Smooth muscle cell (in vitro differentiated cells): ENCODE results near the gene PAX8. TPM values are rescaled to one million over a fixed set of nuclear protein-coding genes. Genes with fewer than 3 reads are reported as not detected.

ENCODE experiments used
- DNase-seq: peaks from one replicate; lab custom pipeline; 2025; ENCODE audit not compliant: unreplicated experiment; lab: John Stamatoyannopoulos, UW
- H2AFZ ChIP-seq: fragments of 200-600 bp; sonication (generic); 2 replicates; pipeline ENCODE4 v1.6.0; 2016; ENCODE audit warnings: antibody characterized with exemption, low read depth, mild to moderate bottlenecking
- H3F3A ChIP-seq: fragments of 200-600 bp; sonication (generic); 2 replicates; pipeline ENCODE4 v1.6.0; 2017; ENCODE audit warnings: antibody characterized with exemption, low read depth
- H3K27ac ChIP-seq: fragments of 200-600 bp; sonication (generic); 2 replicates; pipeline ENCODE4 v1.5.1; 2016; ENCODE audit warnings: low read depth, mild to moderate bottlenecking
- H3K27me3 ChIP-seq: fragments of 200-600 bp; sonication (generic); 2 replicates; pipeline ENCODE4 v1.6.1; 2016; ENCODE audit warnings: low read depth, mild to moderate bottlenecking
- H3K36me3 ChIP-seq: fragments of 200-600 bp; sonication (generic); 2 replicates; pipeline ENCODE4 v1.5.1; 2016; ENCODE audit warnings: low read depth
- H3K4me1 ChIP-seq: fragments of 200-600 bp; sonication (generic); 2 replicates; pipeline ENCODE4 v1.5.1; 2016; ENCODE audit warnings: low read depth
- H3K4me2 ChIP-seq: fragments of 200-600 bp; sonication (generic); 2 replicates; pipeline ENCODE4 v1.6.0; 2016; ENCODE audit warnings: mild to moderate bottlenecking
- H3K4me3 ChIP-seq: fragments of 200-600 bp; sonication (generic); 2 replicates; pipeline ENCODE4 v1.5.1; 2016; ENCODE audit warnings: mild to moderate bottlenecking
- H3K79me2 ChIP-seq: fragments of 200-600 bp; sonication (generic); 2 replicates; pipeline ENCODE4 v1.6.0; 2016; ENCODE audit warnings: low read depth, mild to moderate bottlenecking
- H3K9ac ChIP-seq: fragments of 200-600 bp; sonication (generic); 2 replicates; pipeline ENCODE4 v1.6.0; 2016; ENCODE audit warnings: low read depth
- H3K9me3 ChIP-seq: fragments of 200-600 bp; sonication (generic); replicated peaks from 2 replicates; pipeline ENCODE4 v1.5.1; 2016; ENCODE audit warnings: low read depth
- H4K20me1 ChIP-seq: fragments of 200-600 bp; sonication (generic); 2 replicates; pipeline ENCODE4 v1.6.0; 2016; ENCODE audit warnings: low read depth
- WGBS: methylation state at CpG from one replicate; pipeline ENCODE4 v1.1.7; 2016; ENCODE audit warnings: low lambda C conversion rate; 5-methylcytosine and 5-hydroxymethylcytosine counted together
- polyA plus RNA-seq: library from polyadenylated mRNA; unstranded; fragments of >200 nt; fragmentation: Nextera tagmentation; extraction: Ambion mirVana; gene quantifications from 2 replicates; pipeline ENCODE4 v1.2.1, GENCODE V29; 2016
- total RNA-seq: library from RNA; depleted of rRNA; stranded (reverse); fragments of >200 nt; gene quantifications from 2 replicates; pipeline ENCODE4 v1.2.3, GENCODE V29; 2014
- TF ChIP-seq, protein P1 (sequence below): fragments of 200-600 bp; sonication (generic); IDR thresholded peaks from 2 replicates; pipeline ENCODE4 v1.5.1; 2017; ENCODE audit warnings: borderline replicate concordance, mild to moderate bottlenecking, antibody characterized with exemption; ENCODE audit not compliant: insufficient read depth, poor library complexity, severe bottlenecking

The PAX8 gene
- total and polyA plus RNA-seq, 2 experiments from 2014 or later, result not detected

DNA sequence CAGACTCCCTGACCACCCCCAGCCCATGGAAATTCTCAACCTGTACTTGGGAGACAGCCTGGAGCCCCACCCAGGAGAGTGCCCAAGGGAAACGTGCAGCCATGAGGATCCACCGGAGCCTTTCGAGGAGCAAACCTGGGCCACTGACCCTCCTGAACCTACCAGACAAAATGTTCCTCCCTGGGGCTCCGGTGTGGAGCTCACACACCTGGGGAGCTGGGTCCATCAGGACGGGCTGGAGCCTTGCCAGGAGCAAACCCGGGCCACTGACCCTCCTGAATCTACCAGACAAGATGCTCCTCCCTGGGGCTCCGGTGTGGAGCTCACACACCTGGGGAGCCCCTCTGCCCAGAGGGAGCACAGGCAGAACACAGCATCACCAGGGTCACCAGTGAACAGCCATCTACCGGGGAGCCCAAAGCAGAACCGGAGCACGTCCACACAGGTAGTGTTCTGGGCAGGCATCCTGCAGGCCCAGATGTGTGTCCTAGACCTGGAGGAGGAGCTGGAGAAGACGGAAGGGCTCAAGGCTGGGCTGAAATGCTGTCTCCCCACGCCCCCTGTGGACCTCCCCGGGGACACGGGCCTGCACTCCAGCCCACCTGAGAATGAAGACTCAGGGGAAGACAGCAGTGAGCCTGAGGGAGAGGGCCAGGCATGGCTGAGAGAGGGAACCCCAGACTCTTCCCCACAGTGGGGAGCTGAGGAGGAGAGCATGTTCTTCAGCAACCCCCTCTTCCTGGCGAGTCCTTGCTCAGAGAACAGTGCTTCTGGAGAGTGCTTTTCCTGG lies 96.1 kb downstream of the PAX8 start:
- Histone ChIP-seq H3K4me2 (no peak overlapping the region), H3K9me3 (no peaks in the 10 kb centered on the region), H3K9ac (no peak overlapping the region), H3K79me2 (no peaks in the 10 kb centered on the region), H4K20me1 (no peaks in the 10 kb centered on the region), H2AFZ (no peak overlapping the region), H3K36me3 (no peaks in the 10 kb centered on the region), H3K27ac (no peak overlapping the region), H3K4me3 (no peak overlapping the region), H3K27me3 (no peaks in the 10 kb centered on the region), H3F3A (no peaks in the 10 kb centered on the region), H3K4me1 (no peaks in the 10 kb centered on the region)
- no peak for DNase-seq
- WGBS, result 95% methylated on average over 15 of the region's 15 CpGs
- TF ChIP-seq, protein P1, sequence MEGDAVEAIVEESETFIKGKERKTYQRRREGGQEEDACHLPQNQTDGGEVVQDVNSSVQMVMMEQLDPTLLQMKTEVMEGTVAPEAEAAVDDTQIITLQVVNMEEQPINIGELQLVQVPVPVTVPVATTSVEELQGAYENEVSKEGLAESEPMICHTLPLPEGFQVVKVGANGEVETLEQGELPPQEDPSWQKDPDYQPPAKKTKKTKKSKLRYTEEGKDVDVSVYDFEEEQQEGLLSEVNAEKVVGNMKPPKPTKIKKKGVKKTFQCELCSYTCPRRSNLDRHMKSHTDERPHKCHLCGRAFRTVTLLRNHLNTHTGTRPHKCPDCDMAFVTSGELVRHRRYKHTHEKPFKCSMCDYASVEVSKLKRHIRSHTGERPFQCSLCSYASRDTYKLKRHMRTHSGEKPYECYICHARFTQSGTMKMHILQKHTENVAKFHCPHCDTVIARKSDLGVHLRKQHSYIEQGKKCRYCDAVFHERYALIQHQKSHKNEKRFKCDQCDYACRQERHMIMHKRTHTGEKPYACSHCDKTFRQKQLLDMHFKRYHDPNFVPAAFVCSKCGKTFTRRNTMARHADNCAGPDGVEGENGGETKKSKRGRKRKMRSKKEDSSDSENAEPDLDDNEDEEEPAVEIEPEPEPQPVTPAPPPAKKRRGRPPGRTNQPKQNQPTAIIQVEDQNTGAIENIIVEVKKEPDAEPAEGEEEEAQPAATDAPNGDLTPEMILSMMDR, result no peak

DNA sequence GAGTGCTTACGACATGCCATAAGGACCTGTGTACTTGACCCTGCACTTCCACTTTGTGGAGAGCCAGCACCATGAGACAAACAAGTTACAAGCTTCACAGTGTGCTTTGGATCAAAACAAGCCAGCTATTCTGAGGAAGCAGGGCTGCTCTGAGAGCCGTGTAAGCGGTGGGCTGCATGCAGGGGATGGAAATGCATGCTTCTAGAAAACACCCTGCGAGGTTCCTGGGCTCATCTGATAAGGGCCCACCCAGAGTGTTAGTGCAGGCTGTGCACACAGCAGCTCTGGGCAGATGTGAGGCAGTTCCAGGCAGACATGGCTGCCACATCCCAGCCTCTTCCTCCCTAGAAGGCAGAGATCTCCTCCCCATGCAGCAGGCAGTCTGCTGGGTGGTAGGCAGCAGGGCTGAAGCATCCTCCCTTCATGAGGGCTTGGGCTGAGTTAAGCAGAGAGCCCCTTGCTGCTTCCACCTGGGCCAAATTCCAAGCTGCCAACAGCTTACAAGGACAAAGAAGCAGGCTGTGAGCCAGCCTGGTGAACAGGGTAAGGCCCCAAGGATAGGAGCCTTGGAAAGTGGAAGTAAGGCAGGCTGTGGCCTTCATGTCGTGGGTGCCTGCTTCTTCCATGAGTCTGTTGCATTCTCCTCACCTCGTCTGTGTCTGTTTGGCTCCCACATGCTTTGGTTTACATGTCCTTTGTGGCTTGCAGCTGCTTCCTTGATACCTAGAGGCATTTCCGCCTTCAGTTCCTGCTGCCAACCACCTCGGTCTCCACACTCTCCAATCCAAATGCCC lies 97.3 kb downstream of the PAX8 start:
- H3K4me3 ChIP-seq, result no peak overlapping the region
- TF ChIP-seq, protein P1, result no peak
- H4K20me1 ChIP-seq, result no peaks in the 10 kb centered on the region
- H3K9ac ChIP-seq, result no peak overlapping the region
- H3K27me3 ChIP-seq, result no peaks in the 10 kb centered on the region
- H3K27ac ChIP-seq, result no peak overlapping the region
- H3K79me2 ChIP-seq, result no peaks in the 10 kb centered on the region
- 82% methylated on average over 8 of the region's 8 CpGs for WGBS
- H3K4me2 ChIP-seq, result no peak overlapping the region
- DNase-seq, result no peak
- H3K4me1 ChIP-seq, result no peaks in the 10 kb centered on the region
- H3K9me3 ChIP-seq, result no peaks in the 10 kb centered on the region
- no peaks in the 10 kb centered on the region for H3F3A ChIP-seq
- no peaks in the 10 kb centered on the region for H3K36me3 ChIP-seq
- no peak overlapping the region for H2AFZ ChIP-seq

DNA sequence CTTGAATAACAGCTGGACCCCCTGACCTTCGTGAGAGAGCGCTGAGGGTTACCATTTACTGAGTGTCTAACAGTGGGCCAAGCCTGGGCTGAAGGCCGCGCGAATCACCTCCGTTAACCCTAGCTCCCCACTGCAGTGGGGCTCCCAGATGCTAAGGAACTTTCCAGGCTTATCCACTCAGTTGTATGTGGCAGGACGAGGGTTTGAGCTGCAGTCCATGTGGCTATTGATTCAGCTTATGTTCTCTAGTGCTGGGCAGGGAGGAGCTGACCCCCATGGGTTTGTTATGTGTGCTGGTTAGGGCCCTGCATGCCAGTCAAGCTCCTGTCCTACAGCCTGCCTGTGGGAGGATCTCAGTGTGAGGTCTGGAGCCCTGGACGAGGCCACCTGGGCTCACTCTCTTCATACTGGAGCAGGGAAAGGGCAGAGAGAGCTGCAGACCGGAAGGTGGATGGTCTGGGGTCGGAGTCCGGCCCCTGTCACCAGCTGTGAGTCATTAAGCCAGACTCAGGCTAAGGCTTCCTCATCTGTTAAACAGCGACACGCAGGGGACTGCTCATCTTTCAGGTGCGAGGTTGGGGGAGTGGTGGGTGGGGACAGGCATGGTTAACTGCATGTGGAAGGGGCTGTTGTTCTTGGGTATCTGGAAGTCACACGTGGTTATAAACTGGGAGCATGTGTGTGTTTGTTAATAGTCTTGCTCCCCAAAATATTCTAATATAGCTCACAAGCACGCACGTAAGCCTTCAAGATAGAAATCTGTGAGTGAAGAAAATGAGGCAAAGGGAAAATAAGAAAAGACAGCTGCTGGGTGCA lies 98.4 kb downstream of the PAX8 start:
- Histone ChIP-seq H3K27ac (no peak overlapping the region), H3K9ac (no peak overlapping the region), H2AFZ (no peak overlapping the region), H3K4me1 (no peaks in the 10 kb centered on the region), H3K4me3 (no peak overlapping the region), H3K9me3 (no peaks in the 10 kb centered on the region), H3K79me2 (no peaks in the 10 kb centered on the region), H3K4me2 (no peak overlapping the region), H3K36me3 (no peaks in the 10 kb centered on the region), H3K27me3 (no peaks in the 10 kb centered on the region), H3F3A (no peaks in the 10 kb centered on the region), H4K20me1 (no peaks in the 10 kb centered on the region)
- no peak for DNase-seq
- TF ChIP-seq, protein P1, result no peak
- 80% methylated on average over 17 of the region's 17 CpGs for WGBS
